GM18520 (cell line): ENCODE results near the gene LRGUK.

ENCODE experiments used
- ATAC-seq: cut with Tn5 transposase; IDR thresholded peaks from one replicate; pipeline ENCODE4 v1.9.1; 2021; ENCODE audit not compliant: unreplicated experiment

The LRGUK gene

GRCh38 chr7:134298902-134299683 lies 172.0 kb downstream of the LRGUK start:
- ATAC-seq: no peak

GRCh38 chr7:134300988-134301387 lies 173.8 kb downstream of the LRGUK start:
- no peak for ATAC-seq

GRCh38 chr7:134301592-134301991 lies 174.5 kb downstream of the LRGUK start:
- no peak for ATAC-seq

- ATAC-seq: no peak
These were observed 175.0 kb downstream of the LRGUK start for GRCh38 chr7:134302120-134302519.

- no peak for ATAC-seq
These were observed 180.2 kb downstream of the LRGUK start for GRCh38 chr7:134307320-134307719.

- no peak for ATAC-seq
These were observed 181.4 kb downstream of the LRGUK start for GRCh38 chr7:134308548-134308947.

GRCh38 chr7:134311807-134312206 lies 184.7 kb downstream of the LRGUK start:
- no peak for ATAC-seq

GRCh38 chr7:134312717-134313116 lies 185.6 kb downstream of the LRGUK start:
- no peak for ATAC-seq

- ATAC-seq: no peak
These were observed 186.4 kb downstream of the LRGUK start for GRCh38 chr7:134313543-134313942.
